ENCODE measurements around the gene EHBP1. TPM values are rescaled to one million over a fixed set of nuclear protein-coding genes. Genes with fewer than 3 reads are reported as not detected.

EHBP1 gene
- polyA plus RNA-seq, 1 of the 3 experiments (the other 2 are of a cell fraction), result 62.7 TPM

GRCh38 chr2:62718225-62718822, 12.8 kb downstream of the EHBP1 start:
- Histone ChIP-seq H4K20me1 (ENCODE audit: insufficient read depth) (peaks cover 3% of the 10 kb centered on the region; the same call in 1 of the 2 replicates), H3K4me1 (ENCODE audit: control insufficient read depth in 1 of 2, insufficient read depth in 2 of 2, low read depth in 1 of 2, low read length in 1 of 2) (no peaks in the 10 kb centered on the region; a peak in 1 of 4 replicates), H3K27me3 (ENCODE audit: insufficient read depth) (no peaks in the 10 kb centered on the region), H3K4me3 (ENCODE audit: low read depth in 2 of 2, low read length in 1 of 2) (no peak overlapping the region), H3K4me2 (no peak overlapping the region), H3K9me3 (no peaks in the 10 kb centered on the region), H3K36me3 (replicated peaks in 1 of 2; ENCODE audit: control insufficient read depth in 1 of 2, insufficient read depth in 2 of 2, low read length in 1 of 2) (peaks cover 32 to 45% of the 10 kb centered on the region in 2 experiments), H3K79me2 (ENCODE audit: insufficient read depth) (peaks cover 100% of the 10 kb centered on the region), H3K9me2 (no peaks in the 10 kb centered on the region), H3K27ac (ENCODE audit: low read depth in 2 of 2, low read length in 1 of 2) (no peak overlapping the region), H3F3A (replicated peaks; ENCODE audit: insufficient read depth) (peaks cover 14% of the 10 kb centered on the region), H3K9ac (no peak overlapping the region), H2AFZ (ENCODE audit: low read depth) (no peak overlapping the region)
- ChIA-PET CTCF (no interaction called here), POLR2A (interaction anchor here (0.6 kb wide), 2 partner anchors 13 to 663 kb away, joined by 3 read pairs; partner anchors contain the start of gene EHBP1)
- WGBS (ENCODE audit: low lambda C conversion rate), result 100% methylated on average over 2 of the region's 2 CpGs
- no peak for DNase-seq
- TF ChIP-seq MEF2A (IDR thresholded peaks at IDR 0.05; ENCODE audit: borderline replicate concordance, low read depth), result no peak
- no peak for TF ChIP-seq YY1 (IDR thresholded peaks at IDR 0.05; ENCODE audit: low read depth)
- no peak for TF ChIP-seq SIN3A (IDR thresholded peaks at IDR 0.05; ENCODE audit: borderline replicate concordance, low read depth, low read length)
- TF ChIP-seq RXRA (IDR thresholded peaks at IDR 0.05; ENCODE audit: borderline replicate concordance, low read depth), result no peak
- no peak for TF ChIP-seq RFX5 (IDR thresholded peaks at IDR 0.05; ENCODE audit: low read length)
- no peak for TF ChIP-seq FOSL2 (IDR thresholded peaks at IDR 0.05; ENCODE audit: borderline replicate concordance, low read depth)
- TF ChIP-seq USF2 (IDR thresholded peaks at IDR 0.05; ENCODE audit: borderline replicate concordance, low read depth, low read length), result no peak
- no peak for TF ChIP-seq SMC3 (IDR thresholded peaks at IDR 0.05; ENCODE audit: low read depth, low read length)
- no peak for TF ChIP-seq NRF1 (IDR thresholded peaks at IDR 0.05; ENCODE audit: low read depth, low read length)
- TF ChIP-seq TCF12 (IDR thresholded peaks at IDR 0.05), result no peak
- no peak for TF ChIP-seq FOXJ3 (CRISPR knock-in tag; IDR thresholded peaks at IDR 0.05)
- no peak for TF ChIP-seq JUND (IDR thresholded peaks at IDR 0.05)
- TF ChIP-seq ELF1 (IDR thresholded peaks at IDR 0.05), result no peak
- TF ChIP-seq REST (IDR thresholded peaks at IDR 0.05; ENCODE audit: low read depth, low read length), result no peak
- TF ChIP-seq TEAD4 (IDR thresholded peaks at IDR 0.05; ENCODE audit: borderline replicate concordance, insufficient read depth), result no peak
- no peak for TF ChIP-seq EP300 (IDR thresholded peaks at IDR 0.05; ENCODE audit: borderline replicate concordance in 1 of 2, low read depth in 1 of 2, low read length in 1 of 2)
- no peak for TF ChIP-seq NFIC (IDR thresholded peaks at IDR 0.05; ENCODE audit: borderline replicate concordance)
- TF ChIP-seq RAD21 (IDR thresholded peaks at IDR 0.05; ENCODE audit: low read length), result no peak
